ENCODE measurements around the gene WDR86.

WDR86 gene

GRCh38 chr7:151391358-151391730 lies 18.5 kb downstream of the WDR86 start:
- no peak for DNase-seq (ENCODE audit: low read depth, low spot score)

GRCh38 chr7:151390598-151391357 lies 19.1 kb downstream of the WDR86 start:
- DNase-seq (ENCODE audit: low read depth, low spot score) = no peak

- no peak for DNase-seq (ENCODE audit: low read depth, low spot score)
These were observed 19.9 kb downstream of the WDR86 start for GRCh38 chr7:151389768-151390597.

GRCh38 chr7:151389096-151389767 lies 20.6 kb downstream of the WDR86 start:
- DNase-seq (ENCODE audit: low read depth, low spot score) = no peak

GRCh38 chr7:151388430-151388829 lies 21.4 kb downstream of the WDR86 start:
- no peak for DNase-seq (ENCODE audit: low read depth, low spot score)

DNA sequence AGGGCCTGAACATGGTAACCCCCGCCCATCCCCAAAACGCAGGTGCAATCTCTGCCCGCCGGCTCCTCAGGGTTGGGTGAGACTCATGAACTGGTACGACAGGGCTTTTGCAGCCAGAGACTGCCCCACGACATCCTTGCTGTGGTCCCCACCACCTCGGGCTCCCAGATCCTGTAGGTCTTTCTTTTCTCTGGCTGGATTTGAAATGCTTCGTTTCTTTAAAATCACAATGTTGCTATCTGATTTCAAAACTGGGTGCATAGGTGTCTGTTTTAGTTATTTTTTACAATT lies 21.9 kb downstream of the WDR86 start:
- no peak for DNase-seq (ENCODE audit: low read depth, low spot score)

DNA sequence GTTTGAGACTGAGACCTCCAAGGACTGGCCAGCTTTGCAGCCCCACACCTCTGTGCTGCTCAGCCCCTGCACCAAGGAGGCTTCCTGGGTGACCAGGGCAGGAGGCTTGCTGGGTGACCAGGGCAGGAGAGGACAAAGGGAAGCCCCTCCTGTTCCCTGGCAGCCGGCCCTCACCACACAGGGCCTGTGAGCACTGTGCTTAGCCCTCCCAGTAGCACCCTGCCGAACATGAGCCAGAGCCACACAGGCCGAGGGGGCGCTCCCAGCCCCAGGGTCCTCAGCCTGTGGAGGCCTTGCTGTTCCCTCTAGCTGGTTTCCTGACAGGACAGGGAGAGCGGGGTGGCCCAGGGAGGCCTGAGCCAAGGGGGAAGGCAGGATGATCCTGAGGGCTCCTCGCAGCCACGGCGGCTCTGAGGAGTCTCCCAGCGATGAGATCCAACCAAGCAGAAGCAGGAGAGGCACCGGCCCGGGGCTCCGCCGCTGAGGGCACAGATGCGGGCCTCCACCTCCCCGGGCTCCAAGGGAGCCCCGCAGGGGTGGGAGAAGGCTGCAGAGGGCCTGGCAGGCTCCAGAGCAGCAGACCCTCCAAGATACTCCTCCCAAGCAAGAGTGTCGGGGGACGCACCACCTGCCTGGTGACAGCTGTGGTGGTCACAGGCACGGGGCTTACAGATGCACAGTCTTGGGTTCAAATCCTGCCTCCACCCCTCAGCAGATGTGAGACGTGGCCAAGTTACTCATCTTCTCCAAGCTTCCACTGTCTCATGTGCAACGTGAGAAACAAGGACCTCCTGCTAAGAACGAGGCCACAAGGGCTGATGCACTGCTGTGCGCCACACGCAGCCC lies 22.5 kb downstream of the WDR86 start:
- no peak for DNase-seq (ENCODE audit: low read depth, low spot score)

GRCh38 chr7:151386301-151387160 lies 23.3 kb downstream of the WDR86 start:
- no peak for DNase-seq (ENCODE audit: low read depth, low spot score)

DNA sequence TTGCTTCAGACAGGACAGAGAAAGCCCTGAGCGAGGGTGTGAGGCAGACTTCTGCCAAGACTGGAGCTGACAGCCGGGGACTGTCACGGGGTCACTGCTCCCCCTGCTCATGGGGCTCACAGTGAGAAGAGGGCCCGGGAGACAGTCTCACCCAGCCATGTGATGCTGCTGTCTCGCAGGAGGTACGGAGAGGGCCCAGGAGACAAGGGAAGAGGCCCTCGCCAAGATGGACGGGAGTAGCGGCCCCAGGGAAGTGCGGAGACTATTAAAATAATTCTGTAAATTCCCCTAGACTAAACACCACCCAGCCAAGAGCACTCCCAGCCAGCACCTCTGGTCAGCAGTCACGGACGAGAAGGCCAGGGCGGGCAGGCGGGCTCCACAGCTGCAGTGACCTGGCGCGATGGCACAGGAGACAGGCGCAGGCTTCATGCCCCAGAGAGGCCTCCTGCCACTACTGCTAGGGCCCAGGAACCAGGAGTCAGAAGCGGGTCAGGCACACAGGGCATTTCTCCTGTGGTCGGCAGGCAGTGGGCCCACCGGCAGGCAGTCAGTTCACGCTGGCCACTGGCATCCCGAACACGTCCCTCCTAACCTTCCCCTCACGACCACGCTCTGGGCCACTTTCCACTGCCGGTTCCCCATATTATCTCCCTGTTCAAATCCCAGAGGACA lies 24.1 kb downstream of the WDR86 start:
- no peak for DNase-seq (ENCODE audit: low read depth, low spot score)

DNA sequence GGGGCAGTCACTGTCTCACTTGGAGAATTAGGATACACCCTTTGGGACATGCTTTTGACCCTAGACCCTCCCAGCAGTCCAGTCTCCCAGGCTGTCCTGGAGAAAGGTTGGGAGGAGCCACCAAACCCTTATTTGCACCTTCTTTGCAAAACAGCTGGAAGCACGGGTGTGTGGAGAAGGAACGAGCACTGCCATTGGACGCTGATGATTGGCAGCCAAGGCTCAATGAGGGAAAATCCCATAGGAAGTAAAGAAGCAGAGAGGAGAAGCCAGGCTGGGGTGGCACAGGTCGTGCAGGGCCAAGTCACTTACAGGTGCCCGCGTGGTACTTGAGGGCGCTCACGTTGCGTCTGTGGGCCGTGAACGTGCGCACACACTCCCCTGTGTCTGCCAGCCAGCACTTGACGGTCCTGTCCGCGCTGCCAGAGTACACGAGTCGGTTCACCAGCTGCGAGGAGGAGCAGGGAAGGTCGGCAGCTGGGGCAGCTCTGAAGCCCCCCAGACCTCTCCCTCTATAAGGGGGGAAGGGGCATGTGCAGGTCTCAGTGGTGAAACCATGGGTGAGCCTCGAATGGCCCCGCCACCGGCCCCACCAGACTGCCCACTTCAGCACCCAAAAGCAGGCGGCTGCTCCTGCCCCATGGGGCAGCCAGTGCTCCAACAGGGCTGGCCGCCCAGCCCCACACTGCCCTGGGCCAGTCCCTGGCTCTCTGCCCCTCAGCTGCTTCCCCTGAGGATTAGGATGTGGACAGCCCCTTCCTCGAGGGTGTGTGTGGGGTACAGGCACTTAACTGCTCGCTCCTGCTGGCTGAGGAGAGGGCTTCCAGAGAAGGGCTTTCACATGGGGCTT lies 24.8 kb downstream of the WDR86 start:
- DNase-seq (ENCODE audit: low read depth, low spot score) = no peak

- DNase-seq (ENCODE audit: low read depth, low spot score) = no peak
These were observed 25.5 kb downstream of the WDR86 start for GRCh38 chr7:151384352-151384697.

DNA sequence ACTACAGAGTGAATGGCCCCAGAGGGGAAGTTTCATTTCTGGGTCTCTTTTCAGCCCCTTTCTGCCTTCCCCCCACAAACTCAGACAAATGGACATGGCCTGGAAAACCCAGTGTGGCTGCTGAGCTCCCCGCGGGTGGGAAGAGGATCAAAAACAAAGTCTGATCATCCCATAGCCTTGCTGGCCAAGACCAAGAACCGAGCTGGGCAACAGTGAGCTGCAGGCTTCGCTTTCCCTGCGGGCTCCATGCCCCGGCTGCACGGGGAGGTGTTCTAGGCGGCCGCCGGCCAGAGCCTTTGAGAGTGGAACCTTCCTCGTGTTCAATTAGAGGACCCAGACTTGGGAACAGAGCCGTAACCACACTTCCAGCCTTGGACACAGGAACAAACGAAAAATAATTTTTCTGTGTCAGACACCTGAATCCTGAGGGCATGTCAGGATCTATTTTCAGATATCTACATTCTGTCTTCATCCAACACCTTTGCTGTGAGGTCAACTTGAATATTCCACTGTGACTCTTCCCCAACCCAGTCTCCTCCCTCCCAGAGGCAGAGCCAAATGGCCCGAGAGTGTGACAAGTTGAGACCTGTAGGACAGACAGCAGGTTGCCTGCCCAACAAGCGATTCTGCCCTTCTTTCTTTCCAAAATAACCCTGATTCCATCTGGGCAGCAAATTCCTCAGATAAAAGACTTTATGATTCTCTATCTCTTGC lies 26.0 kb downstream of the WDR86 start:
- DNase-seq (ENCODE audit: low read depth, low spot score) = no peak

DNA sequence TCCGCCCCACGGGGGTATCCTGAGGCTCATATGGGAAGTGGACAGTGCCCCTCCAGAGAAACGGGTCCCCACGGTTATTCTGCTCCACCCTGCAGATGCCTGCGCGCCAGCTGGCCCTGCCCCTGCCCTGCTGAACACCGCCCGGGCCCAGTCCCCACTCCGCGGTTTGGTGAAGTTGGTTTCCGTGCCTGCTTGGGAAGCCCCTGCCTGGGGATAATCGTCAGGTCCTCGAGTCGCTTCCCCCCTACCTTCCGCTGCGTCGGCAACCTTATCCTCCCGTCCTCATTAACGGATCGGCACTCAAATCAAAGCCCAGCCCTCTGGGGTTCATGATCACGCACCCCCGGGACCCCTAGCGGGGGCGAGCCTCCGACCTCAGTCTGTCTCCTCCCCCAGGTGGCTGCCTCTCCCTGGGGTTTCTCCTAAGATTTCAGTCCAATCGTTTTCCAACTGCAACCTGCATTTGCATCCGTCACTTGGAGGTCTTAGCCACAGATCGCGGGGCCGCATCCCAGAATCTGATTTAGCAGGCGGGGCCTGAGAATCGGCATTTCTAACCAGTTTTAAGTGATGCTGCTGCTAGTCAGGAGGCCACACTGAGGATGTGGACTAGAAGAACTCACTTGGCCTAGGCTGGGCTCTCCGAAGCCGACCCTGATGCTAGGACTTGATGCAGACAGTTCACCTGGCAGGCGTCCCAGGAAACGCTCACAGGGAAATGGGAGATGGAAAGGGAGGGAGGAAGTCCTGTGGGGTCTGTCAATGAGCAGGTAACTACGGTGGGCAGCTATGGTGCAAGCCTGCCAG lies 27.6 kb downstream of the WDR86 start:
- DNase-seq (ENCODE audit: low read depth, low spot score) = no peak

- no peak for DNase-seq (ENCODE audit: low read depth, low spot score)
These were observed 28.3 kb downstream of the WDR86 start for GRCh38 chr7:151381348-151382078.

DNA sequence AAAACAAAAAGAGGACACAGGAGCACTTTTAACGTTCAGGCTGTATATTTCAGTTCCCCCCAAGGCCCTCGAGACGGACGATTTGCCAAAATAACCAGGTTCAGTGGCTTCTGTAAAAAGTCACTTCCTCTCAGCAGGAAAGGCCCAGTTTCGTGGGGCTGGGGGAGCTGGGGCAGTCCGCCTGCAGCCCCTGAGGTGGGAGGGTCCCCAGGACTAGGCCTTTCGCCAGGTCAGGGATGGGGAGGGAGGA lies 28.8 kb downstream of the WDR86 start:
- DNase-seq (ENCODE audit: low read depth, low spot score) = no peak

DNA sequence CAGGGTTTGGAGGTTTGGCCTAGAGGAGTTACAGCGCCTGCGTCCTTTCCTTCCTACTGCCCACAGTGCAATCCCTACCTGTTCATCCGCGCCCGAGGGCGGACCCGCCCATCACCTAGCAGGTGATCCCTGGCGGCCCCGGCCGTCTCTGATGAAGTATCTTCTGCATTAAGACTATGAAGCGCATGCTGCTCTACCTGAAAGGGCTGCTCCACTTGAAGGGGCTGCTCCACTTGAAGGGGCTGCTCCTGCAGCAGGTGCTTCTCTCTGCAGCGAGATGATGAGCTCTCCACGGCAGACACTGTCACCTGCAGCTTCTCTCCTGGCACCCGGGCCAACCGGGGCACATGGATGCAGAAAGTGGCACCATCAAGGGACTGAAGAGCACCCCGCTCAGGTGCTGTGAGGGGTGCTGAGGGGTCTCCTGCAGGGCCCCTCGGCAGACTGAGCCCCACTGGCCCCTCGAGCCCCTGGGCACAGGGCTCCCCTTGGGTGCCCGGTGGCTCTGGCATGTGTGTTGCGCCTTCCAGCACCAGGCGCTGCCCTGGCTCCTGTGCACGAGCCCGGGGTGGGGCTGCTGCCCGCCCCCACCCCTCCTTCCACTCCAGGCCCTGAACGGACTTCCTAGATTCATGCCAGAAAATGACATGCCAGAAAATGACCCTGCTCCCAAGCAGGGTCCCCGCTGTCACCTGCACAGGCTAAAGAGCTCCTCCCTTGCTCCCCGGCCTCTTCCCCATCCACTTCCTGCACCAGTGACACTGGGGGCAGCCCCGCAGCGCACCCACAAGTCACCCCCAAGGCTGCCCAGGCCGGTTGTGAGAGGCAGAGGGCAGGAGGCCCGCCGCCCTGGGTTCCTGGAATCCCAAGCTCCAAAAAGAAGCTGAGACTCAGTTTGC lies 29.4 kb downstream of the WDR86 start:
- no peak for DNase-seq (ENCODE audit: low read depth, low spot score)

All from activated naive CD8-positive, alpha-beta T cell treated with anti-CD3 and anti-CD28 coated beads, Interleukin-2, amount 50 U/mL, for 16 hours (primary cell).